NCI-H2227 (cell line): Measurements from ENCODE around the gene SLC25A38.
"Not testable (repeated sequence)": the region's sequence is repeated elsewhere in the genome, so short reads cannot be mapped to it uniquely, and the experiment has no call there.

Source experiments
- DNase-seq: peaks from one replicate; lab custom pipeline; 2025; ENCODE audit not compliant: unreplicated experiment; lab: John Stamatoyannopoulos, UW

Gene SLC25A38

GRCh38 chr3:39383045-39383880 is at the start of gene SLC25A38:
SLC25A38 (plus strand) TSS chr3:39383370; CDS start chr3:39383725, 355 bp downstream.
- no peak for DNase-seq

GRCh38 chr3:39333607-39334006 is 49.6 kb upstream of the SLC25A38 start:
- DNase-seq: no peak

DNA sequence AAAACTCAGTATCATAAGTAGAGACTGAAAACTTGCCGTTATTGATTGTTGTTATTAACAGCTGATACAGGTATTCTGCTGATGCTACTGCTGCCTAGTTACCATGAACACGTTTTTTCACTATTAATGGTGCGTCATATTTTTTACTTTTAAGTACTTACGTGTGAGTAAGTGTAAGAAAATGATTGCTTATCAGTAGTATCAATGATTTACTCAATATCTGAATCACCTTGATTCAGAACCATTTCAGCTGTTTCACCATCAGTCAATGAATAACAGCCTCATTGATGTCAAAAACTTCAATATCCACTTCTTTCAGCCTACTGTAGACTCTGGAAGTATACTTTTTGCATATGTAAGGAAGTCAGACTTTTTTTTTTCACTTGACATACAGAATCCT is 49.0 kb upstream of the SLC25A38 start:
- DNase-seq: no peak

DNA sequence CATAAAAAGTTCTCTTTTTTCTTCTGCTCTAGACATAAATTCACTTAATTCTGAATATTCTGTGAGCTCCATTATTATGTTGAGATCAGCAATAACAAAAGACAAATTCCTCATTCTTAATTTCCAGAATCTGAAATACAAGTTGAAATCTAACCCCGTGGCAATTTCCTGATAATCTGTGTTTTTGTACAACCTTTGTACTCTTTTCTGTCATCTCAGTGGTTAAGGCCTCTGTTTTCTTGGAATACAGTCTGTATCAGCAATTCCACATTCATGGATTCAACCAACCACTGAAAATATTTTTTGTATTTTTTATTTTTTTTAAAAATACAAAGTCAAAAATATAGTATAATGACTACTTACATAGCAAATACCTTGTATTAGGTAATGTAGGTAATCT is 45.0 kb upstream of the SLC25A38 start:
- DNase-seq: no peak

- DNase-seq: no peak
Measured at GRCh38 chr3:39339086-39339485, 44.1 kb upstream of the SLC25A38 start.

- no peak for DNase-seq
Measured at GRCh38 chr3:39343076-39343717, 40.0 kb upstream of the SLC25A38 start.

DNA sequence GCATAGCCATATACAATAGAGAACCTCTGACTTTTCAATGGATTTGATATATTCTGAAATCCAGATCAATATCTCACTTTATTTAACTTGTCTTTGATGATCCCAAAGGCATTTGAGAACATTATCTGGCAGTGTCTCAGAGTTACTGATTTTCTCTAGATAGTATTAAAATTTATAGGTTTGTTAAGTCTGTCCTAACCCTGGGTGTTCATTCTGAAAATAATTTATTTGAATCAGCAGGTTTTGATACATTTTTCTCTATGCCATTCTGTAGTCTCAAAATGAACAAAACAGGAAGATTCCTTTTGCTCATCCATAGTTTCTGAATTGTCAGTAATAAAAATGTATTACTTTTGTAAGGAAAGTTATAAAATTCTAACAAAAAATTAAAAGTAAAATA is 39.4 kb upstream of the SLC25A38 start:
- no peak for DNase-seq

DNA sequence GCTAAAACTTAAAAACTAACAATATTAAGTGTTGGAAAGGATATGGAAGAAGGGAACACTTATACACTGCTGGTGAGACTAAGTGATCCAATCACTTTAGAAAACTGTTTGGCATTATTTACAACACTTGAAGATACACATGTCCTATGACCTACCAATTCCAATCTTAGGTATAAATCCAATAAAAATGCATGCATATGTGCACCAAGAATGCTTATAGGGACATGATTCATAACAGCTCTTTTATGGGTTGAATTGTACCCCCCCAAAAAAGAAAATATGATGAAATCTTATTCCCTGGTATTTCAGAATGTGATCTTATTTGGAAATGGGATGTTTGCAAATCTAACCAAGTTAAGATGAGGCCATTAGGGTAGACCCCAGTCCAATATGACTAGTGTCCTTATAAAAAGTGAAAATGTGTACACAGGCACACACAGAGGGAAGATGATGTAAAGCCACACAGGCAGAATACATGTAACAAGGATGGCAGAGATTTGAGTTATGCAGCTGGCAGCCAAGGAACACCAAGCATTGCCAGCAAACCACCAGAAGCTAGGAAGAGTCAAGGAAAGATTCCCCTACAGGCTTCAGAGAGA is 38.3 kb upstream of the SLC25A38 start:
- DNase-seq: no peak

DNA sequence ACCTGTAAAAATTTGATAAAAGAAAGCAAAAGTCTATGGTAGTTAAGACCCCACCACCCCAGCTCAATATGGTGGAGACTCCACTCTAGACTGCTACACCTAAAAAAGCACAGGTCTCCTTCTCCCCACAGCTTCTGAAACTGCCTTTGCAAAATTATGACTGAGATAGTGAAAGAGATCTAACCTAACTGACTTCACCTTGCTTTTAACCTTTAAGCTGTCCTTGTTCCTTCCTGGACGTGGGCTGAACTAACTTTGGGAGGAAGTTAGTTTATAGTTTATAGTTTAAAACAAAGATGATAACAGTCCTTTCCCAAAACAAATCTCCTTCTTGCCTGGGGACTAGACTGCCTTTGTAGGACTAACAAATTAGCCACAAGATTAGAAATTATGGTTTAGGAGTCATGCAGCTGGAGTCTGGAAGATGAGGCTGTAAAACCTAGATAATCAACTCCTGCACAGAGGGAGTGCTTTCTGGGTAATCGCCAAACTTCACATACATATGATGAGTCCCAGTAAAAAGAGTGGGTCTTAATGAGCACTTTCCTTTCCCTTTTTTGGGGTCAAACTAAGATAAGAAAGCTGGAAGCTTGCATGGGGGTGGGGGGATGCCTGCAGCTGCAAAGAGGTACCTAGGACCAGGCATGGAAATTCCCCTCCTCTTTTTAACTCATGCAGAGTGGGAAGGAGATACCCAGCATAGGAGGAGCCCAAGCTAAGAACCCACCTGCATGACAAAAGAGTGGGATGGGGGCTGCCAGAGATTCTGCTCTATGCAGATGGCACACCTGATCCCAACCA is 36.2 kb upstream of the SLC25A38 start:
- no peak for DNase-seq

DNA sequence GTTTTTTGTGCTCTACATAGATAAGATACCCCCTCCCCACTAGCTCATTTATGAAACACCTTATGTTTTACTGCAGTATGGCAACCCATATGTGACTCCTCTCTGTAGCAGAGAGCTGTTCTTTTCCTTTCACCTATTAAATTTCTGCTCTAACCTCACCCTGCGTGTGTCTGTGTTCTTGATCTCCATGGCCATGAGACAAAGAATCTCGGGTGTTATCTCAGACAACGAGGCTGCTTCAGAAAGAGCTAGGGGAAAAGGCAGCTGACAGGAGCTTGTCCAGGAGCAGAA is 35.6 kb upstream of the SLC25A38 start:
- no peak for DNase-seq

DNA sequence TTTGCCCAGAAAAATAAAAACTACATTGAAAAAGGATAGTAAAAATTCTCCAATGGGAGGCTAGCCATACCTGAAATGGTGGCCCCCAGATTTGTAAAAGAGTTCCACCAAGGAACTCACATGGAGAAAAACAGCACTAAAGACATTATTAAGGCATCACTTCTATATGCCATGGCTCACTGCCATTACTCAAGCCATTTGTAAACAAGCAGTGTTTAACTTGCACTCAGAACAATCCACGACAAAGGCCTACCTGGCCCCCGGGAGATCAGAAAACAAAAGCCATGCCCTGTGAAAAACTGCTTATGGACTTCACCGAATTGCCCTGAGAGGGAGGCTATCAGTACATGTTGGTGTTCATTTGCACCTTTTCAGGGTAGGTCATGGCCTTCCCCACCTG is 34.1 kb upstream of the SLC25A38 start:
- no peak for DNase-seq

GRCh38 chr3:39350714-39351113 is 32.5 kb upstream of the SLC25A38 start:
- DNase-seq: no peak

- DNase-seq: not testable (repeated sequence)
Measured at GRCh38 chr3:39351134-39351533, 32.0 kb upstream of the SLC25A38 start.

GRCh38 chr3:39353168-39353927 is 29.8 kb upstream of the SLC25A38 start:
- DNase-seq: not testable (repeated sequence)

DNA sequence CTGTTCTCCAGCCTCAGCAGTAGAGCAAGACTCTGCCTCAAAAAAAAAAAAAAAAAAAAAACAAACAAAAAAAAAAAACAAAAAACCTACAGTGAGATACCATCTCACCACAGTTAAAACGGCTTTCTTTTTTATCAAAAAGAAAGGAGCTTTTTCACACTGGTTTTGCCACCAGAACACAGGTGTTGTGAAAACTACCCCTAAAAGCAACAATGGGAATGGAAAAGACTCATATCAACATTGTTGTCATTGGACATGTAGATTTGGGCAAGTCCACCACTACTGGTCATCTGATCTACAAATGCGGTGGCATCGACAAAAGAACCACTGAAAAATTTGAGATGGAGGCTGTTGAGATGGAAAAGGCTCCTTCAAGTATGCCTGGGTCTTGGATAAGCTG is 24.8 kb upstream of the SLC25A38 start:
- DNase-seq: no peak

DNA sequence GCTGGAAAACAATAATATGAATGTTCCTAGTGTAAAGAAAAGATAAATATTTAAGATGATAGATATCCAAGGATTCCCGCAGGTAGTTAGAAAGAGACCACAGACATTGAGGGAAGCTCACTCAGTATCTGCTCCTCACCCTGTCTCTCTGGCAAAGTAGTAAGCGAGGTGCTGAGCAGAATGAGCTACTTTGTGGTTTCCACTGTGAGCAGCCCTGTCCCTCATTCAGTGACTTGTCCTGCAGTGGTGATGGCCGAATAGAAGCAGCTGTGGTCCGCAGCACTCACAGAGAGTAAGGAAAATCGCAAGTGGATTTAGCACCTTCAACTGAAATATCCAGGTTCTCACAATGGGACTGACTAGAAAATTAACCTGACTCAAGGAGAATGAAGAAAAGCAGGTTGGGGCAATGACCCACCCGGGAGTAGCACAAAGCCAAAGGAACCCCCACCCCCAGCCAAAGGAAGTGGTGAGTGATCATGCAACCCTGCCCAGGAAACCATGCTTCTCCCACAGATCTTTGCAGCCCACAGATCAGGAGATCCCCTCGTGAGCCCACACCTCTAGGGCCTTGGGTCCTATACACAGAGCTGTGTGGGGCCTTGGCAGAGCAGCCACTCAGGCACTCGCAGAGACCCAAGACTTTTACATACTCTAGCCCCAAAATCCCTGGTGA is 21.8 kb upstream of the SLC25A38 start:
- no peak for DNase-seq

DNA sequence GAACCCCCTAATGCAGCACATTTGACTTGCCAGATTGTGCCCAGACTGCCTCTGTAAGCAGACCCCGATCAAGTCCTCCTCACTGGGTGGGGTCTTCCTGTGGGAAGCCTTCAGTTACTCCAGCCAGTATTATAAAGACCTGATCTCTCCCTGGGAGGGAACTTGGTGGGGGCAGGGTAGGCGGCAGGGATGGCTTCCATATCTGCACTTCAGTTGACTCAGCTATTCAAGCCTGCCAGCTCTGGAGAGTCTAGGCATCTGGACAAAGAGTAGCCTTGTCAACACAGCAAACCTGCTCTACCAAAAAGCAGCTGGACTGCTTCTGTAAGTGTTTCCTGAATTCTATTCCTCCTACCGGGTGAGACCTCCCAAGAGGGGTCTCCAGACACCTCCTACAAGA is 21.0 kb upstream of the SLC25A38 start:
- DNase-seq: no peak

- DNase-seq: no peak
Measured at GRCh38 chr3:39362812-39363211, 20.4 kb upstream of the SLC25A38 start.

DNA sequence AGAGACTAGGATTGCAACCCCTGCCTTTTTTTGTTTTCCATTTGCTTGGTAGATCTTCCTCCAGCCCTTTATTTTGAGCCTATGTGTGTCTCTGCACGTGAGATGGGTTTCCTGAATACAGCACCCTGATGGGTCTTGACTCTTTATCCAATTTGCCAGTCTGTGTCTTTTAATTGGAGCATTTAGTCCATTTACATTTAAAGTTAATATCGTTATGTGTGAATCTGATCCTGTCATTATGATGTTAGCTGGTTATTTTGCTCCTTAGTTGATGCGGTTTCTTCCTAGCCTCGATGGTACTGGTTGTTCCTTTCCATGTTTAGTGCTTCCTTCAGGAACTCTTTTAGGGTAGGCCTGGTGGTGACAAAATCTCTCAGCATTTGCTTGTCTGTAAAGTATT is 12.7 kb upstream of the SLC25A38 start:
- DNase-seq: not testable (repeated sequence)

- DNase-seq: no peak
Measured at GRCh38 chr3:39372833-39373232, 10.3 kb upstream of the SLC25A38 start.
